PC-9 (cell line): Measurements from ENCODE around the gene CD4. TPM values are rescaled to one million over a fixed set of nuclear protein-coding genes. Genes with fewer than 3 reads are reported as not detected.

Source experiments
- BruUV-seq: library from RNA; stranded (reverse); fragments of 400-500 nt; replicated peaks from 2 replicates; lab custom pipeline; 2021; lab: Mats Ljungman, UMichigan
- CTCF ChIA-PET: fragments of 300-600 bp; sonication (Branson Sonifier 250); formaldehyde crosslinking; loops from one replicate; lab custom pipeline; 2022; ENCODE audit warnings: antibody characterized with exemption; lab: Charles Lee
- POLR2A ChIA-PET: fragments of 300-600 bp; sonication (Branson Sonifier 250); formaldehyde crosslinking; loops from one replicate; lab custom pipeline; 2022; ENCODE audit warnings: antibody characterized with exemption; ENCODE audit not compliant: unreplicated experiment; lab: Charles Lee
- DNase-seq, 2 experiments: peaks; one replicate each; pipeline versions ENCODE4 v3.0.0 to v3.0.0-alpha.2; 2015 to 2022; ENCODE audit warnings: mixed read lengths in 1 of 2
- H2AFZ ChIP-seq: fragments of 200-600 bp; sonication (generic); 2 replicates; pipeline ENCODE4 v1.8.1; 2017; ENCODE audit warnings: antibody characterized with exemption
- H3F3A ChIP-seq: fragments of 200-600 bp; sonication (generic); 2 replicates; pipeline ENCODE4 v1.8.1; 2017; ENCODE audit warnings: antibody characterized with exemption, mild to moderate bottlenecking, low read depth; ENCODE audit not compliant: insufficient read depth
- H3K27ac ChIP-seq: fragments of 200-600 bp; sonication (generic); 2 replicates; pipeline ENCODE4 v1.6.1; 2016; ENCODE audit warnings: mixed run types
- H3K27me3 ChIP-seq: fragments of 200-600 bp; sonication (generic); 2 replicates; pipeline ENCODE4 v1.6.1; 2016; ENCODE audit warnings: low read depth, mixed run types; ENCODE audit not compliant: insufficient read depth
- H3K36me3 ChIP-seq: fragments of 200-600 bp; sonication (generic); 2 replicates; pipeline ENCODE4 v1.6.1; 2016; ENCODE audit warnings: low read depth, mixed run types
- H3K4me1 ChIP-seq: fragments of 200-600 bp; sonication (generic); replicated peaks from 2 replicates; pipeline ENCODE4 v1.6.1; 2016; ENCODE audit warnings: mixed run types; ENCODE audit not compliant: insufficient read depth
- H3K4me2 ChIP-seq: fragments of 200-600 bp; sonication (generic); 2 replicates; pipeline ENCODE4 v1.6.1; 2017; ENCODE audit warnings: mixed run types
- H3K4me3 ChIP-seq: fragments of 200-600 bp; sonication (generic); 2 replicates; pipeline ENCODE4 v1.6.1; 2016; ENCODE audit warnings: mixed run types
- H3K79me2 ChIP-seq: fragments of 200-600 bp; sonication (generic); 2 replicates; pipeline ENCODE4 v1.6.1; 2017; ENCODE audit warnings: low read depth, mixed run types
- H3K9me2 ChIP-seq: fragments of 200-600 bp; sonication (generic); 2 replicates; pipeline ENCODE4 v1.8.1; 2017; ENCODE audit warnings: mild to moderate bottlenecking; ENCODE audit not compliant: insufficient read depth
- H3K9me3 ChIP-seq: fragments of 200-600 bp; sonication (generic); 2 replicates; pipeline ENCODE4 v1.8.1; 2016; ENCODE audit warnings: low read depth; ENCODE audit not compliant: insufficient read depth
- H4K20me1 ChIP-seq: fragments of 200-600 bp; sonication (generic); 2 replicates; pipeline ENCODE4 v1.8.1; 2017; ENCODE audit not compliant: insufficient read depth
- EZH2 ChIP-seq: fragments of 200-600 bp; sonication (generic); IDR thresholded peaks from 2 replicates; pipeline ENCODE4 v1.8.0; 2017; ENCODE audit warnings: antibody characterized with exemption, low read depth
- intact Hi-C: fragments of 100-400 bp; cut with micrococcal nuclease; formaldehyde crosslinking; loops from one replicate; pipeline ENCODE4 v1.10.0; 2022; ENCODE audit not compliant: unreplicated experiment
- total RNA-seq: library from RNA; stranded (reverse); gene quantifications from 2 replicates; pipeline ENCODE4 v1.2.3, GENCODE V29; 2021
- TF ChIP-seq, protein P1 (sequence below): fragments of 200-600 bp; sonication (generic); conservative IDR thresholded peaks from 2 replicates; pipeline ENCODE4 v1.6.1; 2017; ENCODE audit warnings: mixed run types, antibody characterized with exemption, mild to moderate bottlenecking, moderate library complexity

The CD4 gene
- total RNA-seq, 1 experiment from 2014 or later: 1.0 TPM

DNA sequence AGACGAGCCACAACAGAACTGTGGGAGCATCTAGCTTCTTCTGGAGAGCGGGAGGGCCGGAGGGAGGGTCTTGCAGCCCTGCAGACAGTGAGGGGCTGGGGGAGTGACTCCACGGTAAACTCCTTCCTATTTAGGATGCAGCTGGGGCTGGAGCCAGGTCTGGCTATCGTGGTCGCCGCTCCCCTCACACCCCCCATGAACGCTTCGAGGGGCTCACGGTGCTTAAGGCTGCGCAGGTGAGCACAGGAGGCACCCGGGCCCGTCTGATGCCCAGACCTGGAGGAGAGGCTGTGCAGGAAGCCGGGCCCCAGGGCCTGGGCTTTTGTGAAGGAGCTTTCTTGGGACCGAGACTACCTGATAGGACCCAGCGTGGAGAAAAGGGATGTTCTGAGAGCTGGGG, 47.5 kb downstream of the CD4 start:
- no peak overlapping the region for H3K4me2 ChIP-seq
- H3K27ac ChIP-seq: no peak overlapping the region
- peaks cover 12% of the 10 kb centered on the region for H3K27me3 ChIP-seq
- H3K79me2 ChIP-seq: no peaks in the 10 kb centered on the region
- no peaks in the 10 kb centered on the region for H3K36me3 ChIP-seq
- H4K20me1 ChIP-seq: no peaks in the 10 kb centered on the region
- H3K4me3 ChIP-seq: no peak overlapping the region
- intact Hi-C loops: no loop called here
- H3F3A ChIP-seq: peaks cover 3% of the 10 kb centered on the region; the same call in 1 of the 2 replicates
- BruUV-seq: no TSS peak
- no peaks in the 10 kb centered on the region for H3K4me1 ChIP-seq
- CTCF ChIA-PET: interaction anchor here (0.7 to 1.5 kb wide), 3 partner anchors 15 to 277 kb away, joined by 4 to 6 read pairs (median 5); partner anchors contain the start of genes MLF2 and USP5
- POLR2A ChIA-PET: interaction anchor here (0.6 to 0.8 kb wide), 2 partner anchors 16 to 223 kb away, joined by 4 to 9 read pairs; no protein-coding TSS in a partner anchor
- DNase-seq: no peak
- H3K9me3 ChIP-seq: no peaks in the 10 kb centered on the region
- TF ChIP-seq, protein P1, sequence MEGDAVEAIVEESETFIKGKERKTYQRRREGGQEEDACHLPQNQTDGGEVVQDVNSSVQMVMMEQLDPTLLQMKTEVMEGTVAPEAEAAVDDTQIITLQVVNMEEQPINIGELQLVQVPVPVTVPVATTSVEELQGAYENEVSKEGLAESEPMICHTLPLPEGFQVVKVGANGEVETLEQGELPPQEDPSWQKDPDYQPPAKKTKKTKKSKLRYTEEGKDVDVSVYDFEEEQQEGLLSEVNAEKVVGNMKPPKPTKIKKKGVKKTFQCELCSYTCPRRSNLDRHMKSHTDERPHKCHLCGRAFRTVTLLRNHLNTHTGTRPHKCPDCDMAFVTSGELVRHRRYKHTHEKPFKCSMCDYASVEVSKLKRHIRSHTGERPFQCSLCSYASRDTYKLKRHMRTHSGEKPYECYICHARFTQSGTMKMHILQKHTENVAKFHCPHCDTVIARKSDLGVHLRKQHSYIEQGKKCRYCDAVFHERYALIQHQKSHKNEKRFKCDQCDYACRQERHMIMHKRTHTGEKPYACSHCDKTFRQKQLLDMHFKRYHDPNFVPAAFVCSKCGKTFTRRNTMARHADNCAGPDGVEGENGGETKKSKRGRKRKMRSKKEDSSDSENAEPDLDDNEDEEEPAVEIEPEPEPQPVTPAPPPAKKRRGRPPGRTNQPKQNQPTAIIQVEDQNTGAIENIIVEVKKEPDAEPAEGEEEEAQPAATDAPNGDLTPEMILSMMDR: no peak
- TF ChIP-seq EZH2: no peak
- no peaks in the 10 kb centered on the region for H3K9me2 ChIP-seq
- no peak overlapping the region for H2AFZ ChIP-seq

DNA sequence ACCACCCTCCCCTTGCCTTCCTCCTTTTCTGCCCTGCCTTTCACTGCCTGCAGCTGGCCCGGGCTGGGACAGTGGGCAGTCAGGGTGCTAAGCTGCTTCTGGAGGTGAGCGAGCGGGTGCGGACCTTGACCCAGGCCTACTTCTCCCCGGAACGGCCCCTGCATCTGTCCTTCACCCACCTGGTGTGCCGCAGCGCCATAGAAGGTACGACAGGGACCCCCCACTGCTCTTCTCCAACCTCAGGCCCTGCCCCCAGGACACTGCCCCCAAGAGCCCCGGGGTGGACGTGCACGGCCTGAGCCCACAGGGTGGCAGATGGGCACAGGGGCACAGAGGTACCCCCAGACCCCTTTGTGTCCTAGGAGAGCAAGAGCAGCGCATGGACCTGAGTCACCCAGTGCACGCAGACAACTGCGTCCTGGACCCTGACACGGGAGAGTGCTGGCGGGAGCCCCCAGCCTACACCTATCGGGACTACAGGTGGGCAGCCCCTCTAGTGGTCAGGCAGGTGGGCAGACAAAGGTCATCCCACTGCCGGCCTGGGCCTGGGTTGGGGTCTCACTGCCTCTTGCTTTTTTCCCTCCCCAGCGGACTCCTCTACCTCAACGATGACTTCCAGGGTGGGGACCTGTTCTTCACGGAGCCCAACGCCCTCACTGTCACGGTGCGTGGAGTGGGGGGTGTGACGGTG, 48.2 kb downstream of the CD4 start:
- Histone ChIP-seq H3K4me3 (no peak overlapping the region), H3K79me2 (no peaks in the 10 kb centered on the region), H2AFZ (no peak overlapping the region), H3K36me3 (no peaks in the 10 kb centered on the region), H3K4me1 (no peaks in the 10 kb centered on the region), H3K27me3 (peaks cover 6% of the 10 kb centered on the region; the same call in 1 of the 2 replicates), H3K9me3 (no peaks in the 10 kb centered on the region), H3K9me2 (no peaks in the 10 kb centered on the region), H3F3A (peaks cover 3% of the 10 kb centered on the region; the same call in 1 of the 2 replicates), H3K27ac (no peak overlapping the region), H3K4me2 (no peak overlapping the region), H4K20me1 (no peaks in the 10 kb centered on the region)
- DNase-seq: no peak
- intact Hi-C loops: no loop called here
- no peak for TF ChIP-seq EZH2
- TF ChIP-seq, protein P1: no peak
- BruUV-seq: no TSS peak
- CTCF ChIA-PET: interaction anchor here (0.7 to 1.5 kb wide), 2 partner anchors 85 to 276 kb away, joined by 4 to 5 read pairs; partner anchors contain the start of gene MLF2
- POLR2A ChIA-PET: no interaction called here

DNA sequence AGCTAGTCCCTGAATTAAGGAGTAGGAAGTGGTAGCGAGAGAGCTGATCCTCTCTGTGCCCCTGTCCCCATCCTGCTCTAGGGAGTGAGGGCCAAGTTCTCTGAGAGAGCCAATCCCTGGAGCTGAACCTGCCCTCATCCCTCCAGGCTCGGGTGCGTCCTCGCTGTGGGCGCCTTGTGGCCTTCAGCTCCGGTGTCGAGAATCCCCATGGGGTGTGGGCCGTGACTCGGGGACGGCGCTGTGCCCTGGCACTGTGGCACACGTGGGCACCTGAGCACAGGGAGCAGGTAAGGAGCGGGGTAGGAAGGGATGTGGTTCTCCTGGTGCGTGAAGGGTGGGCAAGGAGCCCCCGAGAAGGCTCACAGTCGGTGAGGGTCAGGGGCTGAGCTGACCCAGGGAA, 49.5 kb downstream of the CD4 start:
- no peaks in the 10 kb centered on the region for H3K9me3 ChIP-seq
- ChIA-PET CTCF (interaction anchor here (0.5 kb wide), 1 partner anchor 64 kb away, joined by 3 read pairs; no protein-coding TSS in a partner anchor), POLR2A (interaction anchor here (0.5 kb wide), 1 partner anchor 251 kb away, joined by 3 read pairs; no protein-coding TSS in a partner anchor)
- H3F3A ChIP-seq: peaks cover 3% of the 10 kb centered on the region; the same call in 1 of the 2 replicates
- H3K9me2 ChIP-seq: no peaks in the 10 kb centered on the region
- DNase-seq: no peak
- no peaks in the 10 kb centered on the region for H3K4me1 ChIP-seq
- H3K4me3 ChIP-seq: no peak overlapping the region
- intact Hi-C loops: no loop called here
- no peak overlapping the region for H3K27ac ChIP-seq
- H3K27me3 ChIP-seq: peaks cover under 1% of the 10 kb centered on the region; the same call in 1 of the 2 replicates
- BruUV-seq: no TSS peak
- H4K20me1 ChIP-seq: no peaks in the 10 kb centered on the region
- TF ChIP-seq, protein P1: no peak
- no peak for TF ChIP-seq EZH2
- H2AFZ ChIP-seq: no peak overlapping the region
- no peaks in the 10 kb centered on the region for H3K36me3 ChIP-seq
- no peaks in the 10 kb centered on the region for H3K79me2 ChIP-seq
- no peak overlapping the region for H3K4me2 ChIP-seq
